ENCODE data around the gene USP21. TPM values are rescaled to one million over a fixed set of nuclear protein-coding genes. Genes with fewer than 3 reads are reported as not detected.
A peak's percentile ranks its signal among the peaks of the same experiment; 100 is the strongest.

The USP21 gene
- polyA plus RNA-seq, 4 donors = 15.4 to 30.8 (median 17.9) TPM

- Histone ChIP-seq H3K27ac (ENCODE audit: low read depth in 1 of 3, low read length in 2 of 3) (no peak overlapping the region), H3K27me3 (ENCODE audit: control insufficient read depth in 3 of 3, insufficient read depth in 3 of 3, low read length in 3 of 3) (no peaks in the 10 kb centered on the region), H3K4me3 (ENCODE audit: low read depth in 1 of 3, low read length in 3 of 3) (no peak overlapping the region), H3K36me3 (ENCODE audit: control insufficient read depth in 3 of 3, insufficient read depth in 2 of 3, low read depth in 1 of 3, low read length in 3 of 3) (peaks cover 0 to 56% (median 0%) of the 10 kb centered on the region in 3 donors), H3K4me1 (ENCODE audit: control insufficient read depth in 3 of 3, insufficient read depth in 2 of 3, low read depth in 1 of 3, low read length in 2 of 3) (peaks cover 0 to 38% (median 2%) of the 10 kb centered on the region in 3 donors), H3K9me3 (ENCODE audit: control insufficient read depth in 2 of 2, insufficient read depth in 1 of 2, low read depth in 1 of 2, low read length in 1 of 2) (no peaks in the 10 kb centered on the region)
- FAIRE-seq (no peak), DNase-seq (no peak)
- 75 to 88% (median 79%) methylated on average over 5 of the region's 5 CpGs for WGBS, 3 donors
Observed at GRCh38 chr1:161161652-161162051, 2.4 kb downstream of the USP21 start.

DNA sequence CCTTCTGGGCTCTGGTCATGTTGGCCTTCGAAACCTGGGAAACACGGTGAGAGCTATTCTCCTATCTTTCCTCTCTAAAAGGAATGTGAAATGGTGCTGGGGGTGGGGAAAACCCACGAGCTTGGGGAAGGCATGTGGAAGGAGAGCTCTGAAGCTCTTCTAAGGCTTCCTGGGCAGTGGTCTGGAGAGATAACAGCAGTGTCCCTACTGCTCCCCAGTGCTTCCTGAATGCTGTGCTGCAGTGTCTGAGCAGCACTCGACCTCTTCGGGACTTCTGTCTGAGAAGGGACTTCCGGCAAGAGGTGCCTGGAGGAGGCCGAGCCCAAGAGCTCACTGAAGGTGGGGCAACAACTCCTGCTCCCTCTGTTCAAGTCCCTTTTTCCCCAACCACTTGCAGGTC is 2.8 kb downstream of the USP21 start:
- no peak overlapping the region for H3K27ac ChIP-seq (ENCODE audit: low read depth in 1 of 3, low read length in 2 of 3)
- 64 to 79% (median 65%) methylated on average over 7 of the region's 7 CpGs for WGBS, 3 donors
- DNase-seq = no peak

DNA sequence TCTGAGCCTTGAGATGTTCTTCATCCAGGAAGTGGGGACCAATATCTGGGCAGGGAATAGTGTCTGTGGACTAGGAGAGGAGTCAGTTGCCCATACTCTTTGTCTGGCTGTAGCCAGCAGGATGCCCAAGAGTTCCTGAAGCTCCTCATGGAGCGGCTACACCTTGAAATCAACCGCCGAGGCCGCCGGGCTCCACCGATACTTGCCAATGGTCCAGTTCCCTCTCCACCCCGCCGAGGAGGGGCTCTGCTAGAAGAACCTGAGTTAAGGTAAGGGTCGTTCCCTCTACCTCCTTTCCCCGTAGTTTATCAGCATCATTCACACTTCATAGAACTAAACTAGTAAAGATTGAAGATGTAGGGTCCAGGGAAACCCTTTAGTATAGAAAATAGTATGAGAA is 3.5 kb downstream of the USP21 start:
- H3K4me1 ChIP-seq (ENCODE audit: control insufficient read depth in 3 of 3, insufficient read depth in 2 of 3, low read depth in 1 of 3, low read length in 2 of 3) = peaks cover 2 to 45% (median 3%) of the 10 kb centered on the region in 3 donors
- WGBS, 3 donors = 92 to 95% (median 93%) methylated on average over 10 of the region's 10 CpGs
- FAIRE-seq = no peak

More for the DNA sequence above, 2.8 kb downstream of the USP21 start:
- H3K4me3 ChIP-seq (ENCODE audit: low read depth in 1 of 3, low read length in 3 of 3) = no peak overlapping the region
- H3K36me3 ChIP-seq (ENCODE audit: control insufficient read depth in 3 of 3, insufficient read depth in 2 of 3, low read depth in 1 of 3, low read length in 3 of 3) = peaks cover 0 to 52% (median 0%) of the 10 kb centered on the region in 3 donors
- FAIRE-seq = no peak
- H3K9me3 ChIP-seq (ENCODE audit: control insufficient read depth in 2 of 2, insufficient read depth in 1 of 2, low read depth in 1 of 2, low read length in 1 of 2) = no peaks in the 10 kb centered on the region
- peaks cover under 1 to 41% (median 2%) of the 10 kb centered on the region in 3 donors for H3K4me1 ChIP-seq (ENCODE audit: control insufficient read depth in 3 of 3, insufficient read depth in 2 of 3, low read depth in 1 of 3, low read length in 2 of 3)
- no peaks in the 10 kb centered on the region for H3K27me3 ChIP-seq (ENCODE audit: control insufficient read depth in 3 of 3, insufficient read depth in 3 of 3, low read length in 3 of 3)

GRCh38 chr1:161163793-161164192 is 4.5 kb downstream of the USP21 start:
- H3K27me3 ChIP-seq (ENCODE audit: control insufficient read depth in 3 of 3, insufficient read depth in 3 of 3, low read length in 3 of 3) = no peaks in the 10 kb centered on the region
- peaks cover 0 to 51% (median 0%) of the 10 kb centered on the region in 3 donors for H3K36me3 ChIP-seq (ENCODE audit: control insufficient read depth in 3 of 3, insufficient read depth in 2 of 3, low read depth in 1 of 3, low read length in 3 of 3)
- no peak overlapping the region for H3K27ac ChIP-seq (ENCODE audit: low read depth in 1 of 3, low read length in 2 of 3)
- no peak overlapping the region for H3K4me3 ChIP-seq (ENCODE audit: low read depth in 1 of 3, low read length in 3 of 3)
- no peaks in the 10 kb centered on the region for H3K9me3 ChIP-seq (ENCODE audit: control insufficient read depth in 2 of 2, insufficient read depth in 1 of 2, low read depth in 1 of 2, low read length in 1 of 2)
- peaks cover 2 to 39% (median 3%) of the 10 kb centered on the region in 3 donors for H3K4me1 ChIP-seq (ENCODE audit: control insufficient read depth in 3 of 3, insufficient read depth in 2 of 3, low read depth in 1 of 3, low read length in 2 of 3)
- FAIRE-seq (no peak), DNase-seq (no peak)
- 91 to 93% (median 93%) methylated on average over 5 of the region's 5 CpGs for WGBS, 3 donors

More for the DNA sequence above, 3.5 kb downstream of the USP21 start:
- Histone ChIP-seq H3K36me3 (ENCODE audit: control insufficient read depth in 3 of 3, insufficient read depth in 2 of 3, low read depth in 1 of 3, low read length in 3 of 3) (peaks cover 0 to 51% (median 0%) of the 10 kb centered on the region in 3 donors), H3K27me3 (ENCODE audit: control insufficient read depth in 3 of 3, insufficient read depth in 3 of 3, low read length in 3 of 3) (no peaks in the 10 kb centered on the region), H3K4me3 (ENCODE audit: low read depth in 1 of 3, low read length in 3 of 3) (no peak overlapping the region), H3K9me3 (ENCODE audit: control insufficient read depth in 2 of 2, insufficient read depth in 1 of 2, low read depth in 1 of 2, low read length in 1 of 2) (no peaks in the 10 kb centered on the region), H3K27ac (ENCODE audit: low read depth in 1 of 3, low read length in 2 of 3) (no peak overlapping the region)
- DNase-seq = no peak

DNA sequence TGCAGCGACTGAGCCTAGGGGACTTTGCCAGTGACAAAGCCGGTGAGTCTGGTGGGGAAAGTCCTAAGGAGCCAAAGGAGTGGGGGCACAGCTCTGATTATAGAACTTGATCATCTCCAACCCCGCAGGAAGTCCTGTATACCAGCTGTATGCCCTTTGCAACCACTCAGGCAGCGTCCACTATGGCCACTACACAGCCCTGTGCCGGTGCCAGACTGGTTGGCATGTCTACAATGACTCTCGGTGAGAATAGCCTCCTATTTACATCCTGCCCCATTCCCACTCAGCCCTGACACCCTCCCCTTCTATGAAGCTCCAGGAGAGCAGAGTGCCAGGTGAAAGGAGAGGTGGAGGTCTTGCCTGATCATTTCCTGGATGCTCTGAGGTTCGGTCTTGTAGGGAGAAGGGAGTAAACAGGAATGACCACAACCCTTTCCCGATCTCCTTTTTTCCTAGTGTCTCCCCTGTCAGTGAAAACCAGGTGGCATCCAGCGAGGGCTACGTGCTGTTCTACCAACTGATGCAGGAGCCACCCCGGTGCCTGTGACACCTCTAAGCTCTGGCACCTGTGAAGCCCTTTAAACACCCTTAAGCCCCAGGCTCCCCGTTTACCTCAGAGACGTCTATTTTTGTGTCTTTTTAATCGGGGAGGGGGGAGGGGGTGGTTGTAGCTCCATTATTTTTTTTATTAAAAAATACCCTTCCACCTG is 5.8 kb downstream of the USP21 start:
- Histone ChIP-seq H3K27me3 (ENCODE audit: control insufficient read depth in 3 of 3, insufficient read depth in 3 of 3, low read length in 3 of 3) (no peaks in the 10 kb centered on the region), H3K27ac (ENCODE audit: low read depth in 1 of 3, low read length in 2 of 3) (peak overlapping the region; percentile 69 to 95 (median 90)), H3K4me3 (ENCODE audit: low read depth in 1 of 3, low read length in 3 of 3) (peak overlapping the region in 1 of 3 donors; percentile 59), H3K9me3 (ENCODE audit: control insufficient read depth in 2 of 2, insufficient read depth in 1 of 2, low read depth in 1 of 2, low read length in 1 of 2) (no peaks in the 10 kb centered on the region), H3K36me3 (ENCODE audit: control insufficient read depth in 3 of 3, insufficient read depth in 2 of 3, low read depth in 1 of 3, low read length in 3 of 3) (peaks cover 0 to 57% (median 0%) of the 10 kb centered on the region in 3 donors), H3K4me1 (ENCODE audit: control insufficient read depth in 3 of 3, insufficient read depth in 2 of 3, low read depth in 1 of 3, low read length in 2 of 3) (peaks cover 2 to 34% (median 3%) of the 10 kb centered on the region in 3 donors)
- no peak for DNase-seq
- 56 to 67% (median 63%) methylated on average over 14 of the region's 14 CpGs for WGBS, 3 donors
- no peak for FAIRE-seq

DNA sequence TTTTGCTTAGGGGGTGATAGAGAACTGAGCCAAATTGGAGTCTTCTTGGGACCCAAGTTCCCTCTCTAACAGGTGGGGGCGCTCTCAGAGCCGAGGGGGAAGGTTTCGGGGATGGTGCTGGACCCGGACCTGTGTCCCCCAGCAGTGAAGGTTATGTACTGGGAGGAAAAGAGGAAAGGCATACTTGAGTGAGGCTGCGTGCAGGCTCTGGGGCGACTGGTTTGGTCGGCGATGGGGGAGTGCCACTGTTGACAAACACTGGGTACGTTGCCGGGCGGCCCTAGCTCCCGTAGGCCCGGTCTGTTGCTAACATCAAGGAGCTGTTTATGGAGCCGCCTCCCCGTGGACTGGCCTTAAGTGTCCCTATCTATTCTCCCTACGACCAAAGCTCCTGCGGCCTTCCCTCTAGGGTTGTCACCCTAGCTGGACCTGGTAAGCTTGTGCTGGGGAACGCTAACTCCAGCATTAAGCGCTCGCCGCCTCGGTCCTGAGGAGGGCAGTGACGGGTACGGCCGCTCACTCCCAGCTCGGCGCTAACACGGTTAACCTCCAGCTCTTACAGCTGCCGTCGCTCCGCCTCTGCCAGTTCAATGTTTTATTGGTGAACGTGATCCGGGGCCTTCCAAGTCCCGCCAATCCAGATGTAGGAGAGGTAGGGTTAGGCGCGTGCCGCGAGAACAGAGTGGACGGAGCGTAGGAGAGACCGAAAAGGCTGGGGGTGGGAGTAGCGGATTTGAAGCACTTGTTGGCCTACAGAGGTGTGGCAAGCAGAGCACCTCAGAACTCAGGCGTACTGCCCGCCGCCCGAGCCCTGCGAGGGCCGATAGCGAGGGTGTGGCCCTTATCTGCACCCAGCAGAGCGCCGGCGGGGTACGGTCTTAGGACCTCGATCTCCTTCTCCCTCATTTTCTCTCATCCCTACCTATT is 6.7 kb downstream of the USP21 start, which contains the start of gene PPOX:
Gene PPOX (plus strand): TSS at position 685 of the 927 bp plus-strand sequence. CDS start 422 bp downstream, outside the sequence.
- peak within 1 kb of the TSS; percentile 42 to 61 (median 59) for H3K4me3 ChIP-seq (ENCODE audit: low read depth in 1 of 3, low read length in 3 of 3)
- H3K9me3 ChIP-seq (ENCODE audit: control insufficient read depth in 2 of 2, insufficient read depth in 1 of 2, low read depth in 1 of 2, low read length in 1 of 2) = no peaks in the 10 kb centered on the region
- H3K4me1 ChIP-seq (ENCODE audit: control insufficient read depth in 3 of 3, insufficient read depth in 2 of 3, low read depth in 1 of 3, low read length in 2 of 3) = peaks cover 2 to 25% (median 3%) of the 10 kb centered on the region in 3 donors
- DNase-seq (peak; percentile 98 to 99), FAIRE-seq (no peak)
- peaks cover 0 to 59% (median under 1%) of the 10 kb centered on the region in 3 donors for H3K36me3 ChIP-seq (ENCODE audit: control insufficient read depth in 3 of 3, insufficient read depth in 2 of 3, low read depth in 1 of 3, low read length in 3 of 3)
- WGBS, 3 donors = 0% methylated on average over 54 of the region's 54 CpGs
- H3K27me3 ChIP-seq (ENCODE audit: control insufficient read depth in 3 of 3, insufficient read depth in 3 of 3, low read length in 3 of 3) = no peaks in the 10 kb centered on the region
- peak within 1 kb of the TSS; percentile 69 to 95 (median 90) for H3K27ac ChIP-seq (ENCODE audit: low read depth in 1 of 3, low read length in 2 of 3)

DNA sequence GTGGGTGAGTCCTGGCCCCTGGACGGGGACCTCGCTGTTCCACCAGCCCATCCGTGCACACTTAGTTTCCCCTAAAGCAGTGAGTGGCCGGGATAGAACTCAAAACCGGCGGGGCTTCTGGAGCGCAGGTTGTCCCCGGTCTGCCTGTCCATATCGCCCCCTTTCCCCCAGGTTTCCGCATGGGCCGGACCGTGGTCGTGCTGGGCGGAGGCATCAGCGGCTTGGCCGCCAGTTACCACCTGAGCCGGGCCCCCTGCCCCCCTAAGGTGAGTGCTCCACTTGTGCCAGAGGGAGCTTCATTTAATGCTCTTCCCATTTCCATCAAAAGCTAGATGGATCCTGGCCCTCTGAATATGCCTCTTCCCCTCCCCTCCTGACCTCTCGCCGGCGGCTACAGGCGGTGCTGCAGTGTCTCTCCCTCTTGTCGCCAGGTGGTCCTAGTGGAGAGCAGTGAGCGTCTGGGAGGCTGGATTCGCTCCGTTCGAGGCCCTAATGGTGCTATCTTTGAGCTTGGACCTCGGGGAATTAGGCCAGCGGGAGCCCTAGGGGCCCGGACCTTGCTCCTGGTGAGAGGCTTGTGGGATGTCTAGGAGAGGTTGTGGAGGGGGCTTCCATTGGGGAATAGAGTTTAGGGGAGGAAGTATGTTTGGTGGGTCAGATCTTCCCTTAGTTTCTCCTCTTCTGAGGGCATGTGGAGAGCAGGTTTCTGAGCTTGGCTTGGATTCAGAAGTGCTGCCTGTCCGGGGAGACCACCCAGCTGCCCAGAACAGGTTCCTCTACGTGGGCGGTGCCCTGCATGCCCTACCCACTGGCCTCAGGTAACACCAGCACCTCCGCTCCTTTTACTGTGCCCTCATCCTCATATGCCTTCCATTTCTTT is 7.6 kb downstream of the USP21 start:
- Histone ChIP-seq H3K27ac (ENCODE audit: low read depth in 1 of 3, low read length in 2 of 3) (peak overlapping the region; percentile 61 to 95 (median 90)), H3K27me3 (ENCODE audit: control insufficient read depth in 3 of 3, insufficient read depth in 3 of 3, low read length in 3 of 3) (no peaks in the 10 kb centered on the region), H3K4me1 (ENCODE audit: control insufficient read depth in 3 of 3, insufficient read depth in 2 of 3, low read depth in 1 of 3, low read length in 2 of 3) (peaks cover 2 to 22% (median 3%) of the 10 kb centered on the region in 3 donors), H3K36me3 (ENCODE audit: control insufficient read depth in 3 of 3, insufficient read depth in 2 of 3, low read depth in 1 of 3, low read length in 3 of 3) (peaks cover 0 to 60% (median 2%) of the 10 kb centered on the region in 3 donors), H3K9me3 (ENCODE audit: control insufficient read depth in 2 of 2, insufficient read depth in 1 of 2, low read depth in 1 of 2, low read length in 1 of 2) (no peaks in the 10 kb centered on the region), H3K4me3 (ENCODE audit: low read depth in 1 of 3, low read length in 3 of 3) (peak overlapping the region; percentile 42 to 61 (median 59))
- no peak for FAIRE-seq
- WGBS, 3 donors = 6 to 8% (median 7%) methylated on average over 32 to 33 of the region's 33 CpGs
- DNase-seq = peak in 1 of 2 donors; percentile 42
